HG02678 (cell line): ENCODE measurements around the gene ITPR1.

Experiments
- ATAC-seq: cut with Tn5 transposase; IDR thresholded peaks from one replicate; pipeline ENCODE4 v1.9.1; 2021; ENCODE audit warnings: mild to moderate bottlenecking, moderate library complexity; ENCODE audit not compliant: unreplicated experiment

The ITPR1 gene

GRCh38 chr3:4799266-4800256 is 306.4 kb downstream of the ITPR1 start:
- ATAC-seq, result no peak

GRCh38 chr3:4800595-4800994 is 307.4 kb downstream of the ITPR1 start:
- no peak for ATAC-seq

- ATAC-seq, result no peak
Observed at GRCh38 chr3:4801892-4802291, 308.7 kb downstream of the ITPR1 start.

GRCh38 chr3:4802903-4803302 is 309.8 kb downstream of the ITPR1 start:
- ATAC-seq, result no peak

GRCh38 chr3:4804161-4805058 is 311.3 kb downstream of the ITPR1 start:
- no peak for ATAC-seq

GRCh38 chr3:4805662-4806061 is 312.5 kb downstream of the ITPR1 start:
- ATAC-seq, result no peak

GRCh38 chr3:4806535-4807108 is 313.5 kb downstream of the ITPR1 start:
- ATAC-seq, result no peak

- ATAC-seq, result no peak
Observed at GRCh38 chr3:4807381-4808280, 314.5 kb downstream of the ITPR1 start.

- no peak for ATAC-seq
Observed at GRCh38 chr3:4808637-4809036, 315.5 kb downstream of the ITPR1 start.

GRCh38 chr3:4809922-4810321 is 316.8 kb downstream of the ITPR1 start:
- no peak for ATAC-seq

- ATAC-seq, result no peak
Observed at GRCh38 chr3:4812591-4812990, 319.4 kb downstream of the ITPR1 start.

GRCh38 chr3:4813909-4814304 is 320.8 kb downstream of the ITPR1 start:
- no peak for ATAC-seq

GRCh38 chr3:4814305-4814903 is 321.3 kb downstream of the ITPR1 start:
- ATAC-seq, result no peak

GRCh38 chr3:4814904-4815574 is 321.9 kb downstream of the ITPR1 start:
- no peak for ATAC-seq

- ATAC-seq, result no peak
Observed at GRCh38 chr3:4816306-4816705, 323.2 kb downstream of the ITPR1 start.

GRCh38 chr3:4816718-4817117 is 323.6 kb downstream of the ITPR1 start:
- no peak for ATAC-seq

- ATAC-seq, result no peak
Observed at GRCh38 chr3:4817128-4817527, 324.0 kb downstream of the ITPR1 start.

GRCh38 chr3:4818164-4818563 is 325.0 kb downstream of the ITPR1 start:
- no peak for ATAC-seq

- ATAC-seq, result no peak
Observed at GRCh38 chr3:4818986-4819693, 326.0 kb downstream of the ITPR1 start.
